Eye (tissue), 1 donor: ENCODE results near the gene C1QBP.
"Not testable (repeated sequence)": the region's sequence is repeated elsewhere in the genome, so short reads cannot be mapped to it uniquely, and the experiment has no call there.

Experiments used
- DNase-seq: peaks from one replicate; pipeline ENCODE4 v3.0.0-alpha.2; 2015

C1QBP gene, protein sequence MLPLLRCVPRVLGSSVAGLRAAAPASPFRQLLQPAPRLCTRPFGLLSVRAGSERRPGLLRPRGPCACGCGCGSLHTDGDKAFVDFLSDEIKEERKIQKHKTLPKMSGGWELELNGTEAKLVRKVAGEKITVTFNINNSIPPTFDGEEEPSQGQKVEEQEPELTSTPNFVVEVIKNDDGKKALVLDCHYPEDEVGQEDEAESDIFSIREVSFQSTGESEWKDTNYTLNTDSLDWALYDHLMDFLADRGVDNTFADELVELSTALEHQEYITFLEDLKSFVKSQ

DNA sequence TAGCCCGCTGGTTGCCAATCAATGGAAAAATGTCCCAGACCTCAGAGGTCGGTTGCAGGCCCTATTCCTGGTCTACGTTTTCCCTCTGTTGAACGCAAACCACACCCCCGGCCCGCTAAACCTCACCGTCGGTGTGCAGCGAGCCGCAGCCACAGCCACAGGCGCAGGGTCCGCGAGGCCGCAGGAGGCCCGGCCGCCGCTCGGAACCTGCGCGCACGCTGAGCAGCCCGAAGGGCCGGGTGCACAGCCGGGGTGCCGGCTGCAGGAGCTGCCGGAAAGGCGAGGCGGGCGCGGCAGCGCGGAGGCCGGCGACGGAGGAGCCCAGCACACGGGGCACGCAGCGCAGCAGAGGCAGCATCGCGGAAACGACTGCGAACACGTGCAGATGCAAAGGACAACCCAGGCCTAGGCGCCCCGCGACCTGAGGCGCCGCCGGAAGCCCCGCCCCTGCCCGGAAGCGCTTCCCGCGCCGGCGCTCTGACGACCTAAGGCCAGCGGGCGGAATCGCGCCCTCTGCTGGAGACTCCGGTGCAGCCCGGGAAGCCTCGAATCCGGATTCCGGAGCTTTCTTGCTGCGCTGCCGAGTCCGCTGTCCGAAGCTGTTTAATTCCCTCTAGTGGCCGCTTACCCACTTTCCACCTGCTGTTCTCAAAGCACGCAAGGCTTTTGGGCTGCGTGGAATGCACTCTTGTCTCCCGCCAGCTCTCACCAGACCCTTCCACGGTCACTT is at the start of gene C1QBP:
Gene C1QBP, minus strand, starts transcription at position 440 of the 730 bp plus-strand sequence. Its CDS starts 82 bp downstream, at position 358.
- peak; percentile 98 for DNase-seq

DNA sequence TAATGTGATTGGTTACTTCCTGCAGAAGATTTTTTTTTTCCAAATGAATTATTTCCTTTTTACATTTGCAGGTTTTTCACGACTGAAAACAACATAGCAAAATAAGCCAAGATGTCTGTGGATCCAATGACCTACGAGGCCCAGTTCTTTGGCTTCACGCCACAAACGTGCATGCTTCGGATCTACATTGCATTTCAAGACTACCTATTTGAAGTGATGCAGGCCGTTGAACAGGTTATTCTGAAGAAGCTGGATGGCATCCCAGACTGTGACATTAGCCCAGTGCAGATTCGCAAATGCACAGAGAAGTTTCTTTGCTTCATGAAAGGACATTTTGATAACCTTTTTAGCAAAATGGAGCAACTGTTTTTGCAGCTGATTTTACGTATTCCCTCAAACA is 49.8 kb upstream of the C1QBP start:
- no peak for DNase-seq

DNA sequence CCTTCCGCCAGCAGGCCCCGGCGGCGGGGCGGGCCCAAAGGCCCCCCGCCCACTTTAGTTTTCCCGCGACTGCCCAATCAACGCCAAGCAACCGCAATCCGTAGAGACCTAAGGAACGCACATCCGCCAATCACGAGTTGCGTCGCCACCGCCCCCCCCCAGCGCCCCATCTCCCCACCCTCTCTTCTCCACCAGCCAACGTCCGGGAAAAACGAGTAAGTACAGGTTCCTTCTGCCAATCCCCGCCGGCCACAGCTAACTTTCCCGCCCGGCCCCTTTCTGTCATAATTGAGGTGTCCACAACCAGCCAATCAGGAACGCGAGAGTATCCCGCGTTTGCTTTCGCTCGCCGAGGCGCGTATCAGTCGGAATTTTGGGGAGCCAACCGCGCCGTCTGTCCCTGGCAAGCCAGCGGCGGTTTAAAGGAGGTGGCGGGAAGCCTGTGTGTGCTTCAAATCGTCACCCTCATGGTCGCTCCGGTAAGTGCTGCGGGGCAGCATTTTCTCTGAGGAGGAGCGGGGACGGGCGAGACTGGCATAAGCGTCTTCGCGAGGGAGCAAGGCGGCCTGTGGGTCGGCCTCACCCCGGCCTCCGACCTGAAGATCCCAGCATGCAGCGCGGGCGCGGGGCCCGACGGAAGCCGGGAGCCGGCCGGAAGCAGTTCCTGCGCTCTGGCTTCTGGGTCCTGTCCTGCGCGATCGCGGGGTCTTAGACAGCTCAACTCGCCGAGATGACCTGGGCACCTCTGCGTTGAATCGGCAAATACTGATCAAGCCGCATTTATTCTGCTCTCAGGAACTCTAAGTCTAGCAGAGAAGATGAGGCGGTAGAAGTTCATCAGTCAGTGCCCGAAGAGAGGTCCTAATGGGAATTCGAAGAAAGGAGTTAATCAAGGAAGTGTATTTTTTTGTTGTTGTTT is 47.5 kb upstream of the C1QBP start, which contains the start of gene MIS12:
Gene MIS12, plus strand, starts transcription at position 361 of the 919 bp plus-strand sequence. CDS start 2,297 bp downstream, outside the sequence.
- DNase-seq = peak; percentile 99

DNA sequence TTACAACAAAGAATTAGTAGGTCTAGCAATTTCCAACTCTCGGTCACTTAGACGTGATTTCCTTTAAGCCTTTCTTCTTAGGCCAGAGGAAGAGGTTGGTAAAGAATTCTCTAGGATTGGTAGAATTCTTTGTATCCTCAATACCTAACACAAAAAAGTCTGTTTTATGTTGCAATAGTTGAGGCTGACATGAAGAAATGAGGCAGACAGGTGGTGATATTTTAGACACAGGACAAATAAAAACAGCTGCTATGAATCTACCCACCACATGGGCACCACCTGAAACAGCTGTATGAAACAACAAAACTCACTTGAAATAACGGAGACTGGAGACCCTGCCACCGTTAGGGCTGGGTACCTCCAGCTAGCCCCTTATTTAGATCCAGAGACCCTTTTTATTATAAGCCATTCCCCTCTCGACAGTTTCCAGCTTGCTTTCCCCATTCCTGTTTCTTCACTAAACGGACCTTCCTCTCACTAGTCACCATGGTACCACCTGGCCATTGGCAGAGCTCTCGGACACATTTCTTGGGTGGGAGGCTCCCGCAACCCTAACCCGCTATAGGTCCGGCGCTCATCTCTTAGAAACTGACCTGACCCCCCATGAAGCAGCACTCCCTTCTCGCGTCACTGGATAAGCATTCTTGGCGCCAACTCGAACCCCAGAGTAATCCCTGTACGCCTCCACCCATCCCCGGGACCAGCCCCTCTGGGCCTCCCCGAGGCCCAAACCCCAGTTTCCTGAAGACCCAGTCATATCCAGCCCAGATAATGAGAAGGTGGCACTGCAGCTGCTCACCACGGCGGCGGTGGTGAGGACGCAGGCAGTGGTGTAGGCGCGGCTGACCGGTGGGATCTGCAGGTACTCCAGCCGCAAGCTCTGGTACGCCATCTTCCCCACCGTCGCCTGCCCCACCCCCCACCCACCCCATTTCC is 46.6 kb upstream of the C1QBP start, which contains the start of gene DERL2:
Gene DERL2, minus strand, starts transcription at position 909 of the 936 bp plus-strand sequence. Its CDS starts 17 bp downstream, at position 892.
- no peak for DNase-seq

DNA sequence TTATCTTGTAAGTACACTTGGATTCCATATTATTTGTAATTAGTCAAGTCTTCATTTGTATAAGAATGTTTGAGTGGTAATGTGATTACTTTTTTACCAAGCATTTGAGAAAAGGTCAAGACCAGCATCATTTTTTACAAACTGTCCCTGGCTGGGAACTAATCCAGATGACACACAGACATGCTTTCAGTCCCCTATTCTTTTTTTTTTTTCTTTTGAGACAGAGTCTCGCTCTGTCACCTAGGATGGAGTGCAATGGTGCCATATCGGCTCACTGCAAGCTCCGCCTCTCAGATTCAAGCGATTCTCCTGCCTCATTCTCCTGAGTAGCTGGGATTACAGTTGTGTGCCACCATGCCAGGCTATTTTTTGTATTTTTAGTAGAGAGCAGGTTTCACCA is 42.5 kb upstream of the C1QBP start:
- no peak for DNase-seq

DNA sequence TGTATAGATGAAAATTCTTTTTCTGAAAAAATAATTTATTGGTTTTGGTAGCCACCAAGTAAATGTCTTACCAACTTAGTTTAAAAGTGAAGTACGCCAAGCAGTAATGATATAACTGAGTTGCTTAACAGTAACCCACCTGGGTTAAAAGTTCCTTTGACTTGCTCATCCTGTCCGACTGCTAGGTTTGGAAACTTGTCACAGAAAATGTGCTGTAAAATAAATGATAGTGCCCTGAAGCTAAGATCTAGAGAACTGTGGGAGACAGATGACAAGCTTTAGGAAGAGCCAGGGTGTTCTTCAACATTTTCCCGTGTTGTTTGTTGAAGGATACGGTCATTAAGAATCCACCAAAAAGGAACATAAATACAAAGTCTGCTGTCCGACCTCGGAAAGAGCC is 42.0 kb upstream of the C1QBP start:
- DNase-seq = no peak

DNA sequence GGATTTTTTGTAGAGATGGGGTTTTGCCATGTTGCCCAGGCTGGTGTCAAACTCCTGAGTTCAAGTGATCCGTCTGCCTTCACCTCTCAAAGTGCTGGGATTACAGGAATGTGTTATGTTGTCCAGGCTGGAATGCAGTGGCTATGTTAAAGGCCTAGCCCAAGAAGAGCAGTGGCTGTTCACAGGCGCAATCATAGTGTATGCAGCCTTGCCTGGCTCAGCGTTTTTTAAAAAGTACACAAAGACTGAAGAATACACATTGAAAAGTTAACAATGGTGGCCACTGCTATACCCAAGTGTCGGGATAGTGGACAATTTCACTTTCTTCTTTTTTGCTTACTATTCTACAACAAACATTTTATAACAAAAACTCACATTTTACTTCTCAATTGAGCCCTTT is 40.0 kb upstream of the C1QBP start:
- no peak for DNase-seq

DNA sequence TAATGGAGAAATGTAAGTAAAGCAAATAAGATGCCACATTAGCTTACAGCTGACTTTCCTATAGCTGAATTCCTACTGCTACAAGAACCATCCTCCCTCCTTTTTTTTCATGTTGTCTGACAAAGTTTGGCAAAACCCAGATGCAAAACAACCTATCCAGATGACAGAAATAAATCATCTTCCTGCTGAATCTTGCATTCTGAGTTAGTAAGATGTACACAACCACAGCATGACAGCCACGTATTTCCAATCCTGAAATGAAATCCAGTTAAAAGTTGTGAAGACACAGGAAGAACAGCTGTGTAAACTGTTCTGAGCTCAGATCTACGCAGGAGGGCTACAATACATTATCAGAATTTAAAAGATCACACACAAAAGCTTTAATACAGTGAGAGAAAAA is 35.0 kb upstream of the C1QBP start:
- no peak for DNase-seq

DNA sequence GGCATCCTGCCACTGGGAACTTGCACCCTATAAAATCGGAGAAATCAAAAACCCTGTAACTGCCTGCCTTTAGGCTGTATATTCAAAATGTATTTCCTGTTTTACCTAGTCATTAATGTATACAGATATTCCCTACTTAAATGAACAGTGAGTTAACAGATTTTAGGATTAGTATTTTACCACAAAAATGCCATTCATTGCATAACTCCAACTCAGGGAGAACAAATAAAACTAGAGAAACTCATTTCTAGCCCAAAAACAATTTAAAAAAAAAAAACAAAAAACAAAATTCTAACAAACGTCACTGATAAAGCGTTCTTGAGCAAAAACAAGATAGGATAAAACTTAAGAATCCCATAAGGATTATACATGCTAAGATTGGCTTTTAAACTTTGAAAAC is 33.6 kb upstream of the C1QBP start:
- DNase-seq = no peak

DNA sequence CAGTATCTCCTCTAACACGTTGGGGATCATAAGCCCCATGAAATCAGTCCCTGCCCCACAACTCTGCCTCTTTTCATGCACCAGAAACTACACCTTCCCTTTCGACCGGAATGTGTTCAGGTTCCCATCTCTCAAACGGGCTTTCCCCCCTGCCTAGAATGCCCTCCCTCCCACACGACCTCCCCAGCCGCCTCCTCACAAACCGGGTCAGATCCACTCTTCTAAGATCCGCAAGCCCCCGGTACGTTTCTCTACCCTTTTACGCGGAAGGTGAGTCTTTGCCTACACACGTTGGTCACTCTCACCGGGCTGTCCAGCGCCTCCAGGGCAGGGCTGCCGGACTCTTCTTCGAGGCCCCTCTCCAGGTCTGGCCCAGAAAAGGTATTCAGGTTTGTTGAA is 29.1 kb upstream of the C1QBP start:
- DNase-seq = no peak

DNA sequence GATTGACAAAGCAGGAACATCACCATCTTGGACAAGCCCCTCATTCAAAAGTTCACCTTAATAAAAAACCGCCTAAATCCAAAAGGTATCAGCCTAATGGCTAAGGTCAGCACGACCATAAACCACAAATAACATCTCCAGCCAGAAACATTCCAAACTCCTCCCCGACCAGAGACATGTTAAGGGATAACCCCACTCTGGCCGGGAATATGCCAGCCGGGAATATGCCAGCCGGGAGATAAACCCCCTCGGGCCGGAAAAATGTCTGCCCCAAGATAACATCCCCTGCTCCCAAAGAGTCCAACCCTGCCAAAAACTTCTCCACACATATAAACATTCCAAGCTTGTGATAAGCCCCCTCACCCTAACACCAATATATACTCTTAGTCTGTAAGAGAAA is 28.5 kb upstream of the C1QBP start:
- DNase-seq = no peak

DNA sequence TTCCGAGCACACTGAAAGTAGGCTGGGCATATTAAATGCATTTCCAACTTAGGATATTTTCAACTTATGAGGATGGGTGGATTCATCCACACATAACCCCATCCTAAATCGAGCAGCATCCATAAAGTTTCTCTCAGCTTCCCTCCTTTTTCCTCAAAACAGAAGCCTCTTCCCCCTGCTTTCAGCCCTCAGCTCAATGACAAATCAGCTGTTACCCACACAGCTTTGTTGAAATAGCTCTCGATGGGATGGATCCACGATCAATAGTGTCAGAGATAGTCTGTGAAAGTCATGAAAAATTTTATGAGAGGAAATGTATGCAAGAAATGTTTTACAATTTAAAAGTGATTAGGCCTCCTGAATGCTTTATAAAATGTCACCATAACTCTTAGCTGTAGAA is 27.3 kb upstream of the C1QBP start:
- DNase-seq = no peak

DNA sequence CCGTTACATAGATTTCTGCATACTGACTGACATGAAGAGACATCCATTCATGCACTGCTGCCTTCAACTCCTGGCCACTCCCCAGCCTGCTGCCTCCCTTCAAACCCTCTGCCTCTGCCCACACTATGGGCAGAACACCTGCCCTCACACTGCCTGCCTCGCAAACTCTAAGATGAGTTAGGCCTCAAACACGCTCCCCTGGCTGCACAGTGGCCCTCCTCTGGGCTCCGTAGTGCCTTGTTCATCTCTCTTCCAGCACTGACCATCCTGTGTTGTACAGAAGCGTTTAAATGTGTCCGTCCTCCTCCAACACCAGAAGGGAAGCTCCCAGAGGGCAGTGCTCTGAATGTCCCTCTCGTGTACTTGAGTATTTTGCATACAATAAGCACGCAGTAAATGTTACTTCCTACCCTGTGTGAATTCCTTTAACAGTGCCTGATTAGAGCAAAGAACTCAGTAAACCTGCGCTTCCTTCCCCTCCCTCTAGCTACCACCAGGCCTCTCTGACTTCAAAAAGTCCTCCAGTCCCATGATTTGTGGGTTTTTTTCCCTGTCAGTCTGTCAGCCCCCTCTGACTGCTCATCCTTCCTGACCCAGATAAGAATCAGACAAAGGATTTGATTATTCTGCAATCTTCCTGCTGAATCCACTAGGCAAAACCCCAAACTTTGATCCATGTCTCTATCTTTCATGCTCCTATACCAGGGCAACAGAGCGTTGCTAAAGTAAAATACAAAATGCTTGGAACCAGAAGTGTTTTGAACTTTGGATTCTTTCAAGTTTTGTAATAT is 26.0 kb upstream of the C1QBP start:
- no peak for DNase-seq

DNA sequence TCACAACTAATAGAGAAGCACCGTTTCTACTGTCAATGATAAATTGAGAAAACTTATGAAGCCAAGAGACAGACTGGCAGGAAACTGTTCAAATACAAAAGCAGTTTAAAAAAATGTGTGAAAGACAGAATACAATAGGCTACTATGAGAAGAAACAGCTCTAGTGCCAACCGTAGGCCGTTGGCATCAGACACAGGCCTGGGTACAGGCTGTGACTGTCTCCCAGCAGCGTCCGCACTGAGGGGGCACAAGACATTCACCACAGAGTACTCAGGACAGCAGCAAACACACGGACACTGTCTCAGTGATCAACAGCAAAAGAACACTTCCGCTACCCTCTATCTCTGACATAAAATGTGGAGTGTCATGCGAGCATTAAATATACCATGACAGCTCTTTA is 7.8 kb upstream of the C1QBP start:
- no peak for DNase-seq

DNA sequence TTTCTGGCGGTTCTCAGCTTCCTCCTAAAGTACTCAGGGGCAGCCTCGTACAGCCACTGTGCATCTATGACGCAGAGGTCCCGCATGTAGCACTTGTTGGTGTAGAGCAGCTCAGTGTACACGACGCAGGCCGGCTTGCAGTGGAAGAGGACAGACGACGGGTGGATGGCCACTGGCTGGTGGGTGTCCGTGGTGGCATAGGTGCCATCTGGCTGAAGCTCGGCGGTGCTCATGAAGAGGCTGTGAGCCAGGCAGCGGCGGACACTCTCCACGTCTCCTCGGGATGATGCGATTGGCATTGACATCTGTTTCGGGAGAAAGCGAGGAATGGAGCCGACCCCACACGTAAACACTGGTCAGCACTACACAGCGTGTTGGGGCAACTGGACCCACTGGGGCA is 5.3 kb upstream of the C1QBP start:
- no peak for DNase-seq

DNA sequence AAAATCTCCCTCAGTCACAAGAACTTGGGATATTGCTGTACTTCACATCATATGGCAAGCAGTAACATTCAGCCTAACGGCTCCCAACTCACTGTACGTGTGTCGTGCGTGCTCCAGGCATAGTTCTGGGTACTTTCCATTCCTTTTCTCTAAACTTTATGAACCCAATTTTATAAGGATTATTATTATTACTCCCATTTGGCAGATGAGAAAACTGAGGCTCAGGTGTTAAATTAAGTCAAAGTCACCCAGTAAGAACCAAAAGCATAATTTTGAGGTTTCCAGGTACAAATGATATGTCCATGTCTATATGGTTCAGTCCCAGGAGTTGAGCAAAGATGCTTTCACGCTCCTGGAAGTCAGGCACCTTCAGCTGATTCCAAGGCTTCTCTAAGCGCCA is 4.8 kb upstream of the C1QBP start:
- DNase-seq = no peak

DNA sequence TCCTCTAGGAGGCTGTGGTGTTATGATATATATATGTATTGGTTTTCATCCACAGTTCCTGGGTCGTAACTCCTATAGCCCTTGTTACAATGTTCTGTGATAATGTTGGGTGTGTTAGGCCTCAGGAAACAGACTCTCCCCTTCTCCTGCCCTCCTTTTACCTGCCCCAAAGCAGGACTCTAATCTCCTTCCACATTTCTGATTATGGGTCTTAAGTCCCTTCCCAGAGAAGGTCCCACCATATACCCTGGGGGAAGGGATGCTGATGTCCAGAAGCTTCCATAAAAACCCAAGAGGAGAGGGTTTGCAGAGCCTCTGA is 450 bp upstream of the C1QBP start:
- no peak for DNase-seq

DNA sequence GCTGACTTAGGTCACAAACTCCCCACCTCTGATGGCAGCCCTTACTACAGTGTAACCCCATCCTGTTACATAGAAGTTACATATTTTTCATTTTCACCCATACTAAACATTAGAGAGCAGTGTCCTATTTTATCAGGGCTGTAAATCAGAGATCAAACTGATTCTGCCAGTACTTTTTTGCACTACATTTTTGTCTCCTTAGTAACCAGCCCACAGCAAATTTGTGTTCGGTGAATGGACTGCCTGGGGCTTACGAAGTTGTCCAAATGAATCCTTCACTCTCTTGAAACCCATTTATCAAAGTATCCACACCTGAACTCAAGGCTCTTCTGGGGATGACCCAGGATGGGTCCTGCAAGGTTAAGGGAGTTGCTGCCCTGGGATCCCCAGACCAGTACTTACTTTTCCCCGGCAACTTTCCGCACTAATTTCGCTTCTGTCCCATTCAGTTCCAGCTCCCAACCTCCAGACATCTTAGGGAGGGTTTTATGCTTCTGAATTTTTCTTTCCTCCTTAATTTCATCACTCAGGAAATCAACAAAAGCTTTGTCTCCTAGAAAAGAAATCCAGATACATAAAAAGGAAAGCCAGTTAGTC is 1.1 kb downstream of the C1QBP start:
- DNase-seq = no peak

DNA sequence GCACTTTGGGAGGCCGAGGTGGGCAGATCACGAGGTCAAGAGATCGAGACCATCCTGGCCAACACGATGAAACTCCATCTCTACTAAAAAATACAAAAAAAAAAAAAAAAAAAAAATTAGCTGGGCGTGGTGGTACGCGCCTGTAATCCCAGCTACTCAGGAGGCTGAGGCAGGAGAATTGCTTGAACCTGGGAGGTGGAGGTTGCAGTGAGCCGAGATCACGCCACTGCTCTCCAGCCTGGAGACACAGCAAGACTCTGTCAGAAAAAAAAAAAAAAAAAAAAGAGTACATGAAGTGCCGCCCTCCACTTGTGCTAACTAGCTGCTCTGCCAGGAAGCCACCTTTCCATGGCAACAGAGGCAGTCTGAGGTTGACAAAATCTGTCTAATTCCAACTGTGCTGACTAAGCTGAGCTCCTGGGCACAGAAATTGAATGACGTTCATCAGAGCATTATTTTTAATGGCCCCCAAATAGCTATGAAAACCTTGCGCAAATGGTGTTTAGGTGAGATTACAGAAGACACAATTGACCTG is 3.1 kb downstream of the C1QBP start:
- not testable (repeated sequence) for DNase-seq

DNA sequence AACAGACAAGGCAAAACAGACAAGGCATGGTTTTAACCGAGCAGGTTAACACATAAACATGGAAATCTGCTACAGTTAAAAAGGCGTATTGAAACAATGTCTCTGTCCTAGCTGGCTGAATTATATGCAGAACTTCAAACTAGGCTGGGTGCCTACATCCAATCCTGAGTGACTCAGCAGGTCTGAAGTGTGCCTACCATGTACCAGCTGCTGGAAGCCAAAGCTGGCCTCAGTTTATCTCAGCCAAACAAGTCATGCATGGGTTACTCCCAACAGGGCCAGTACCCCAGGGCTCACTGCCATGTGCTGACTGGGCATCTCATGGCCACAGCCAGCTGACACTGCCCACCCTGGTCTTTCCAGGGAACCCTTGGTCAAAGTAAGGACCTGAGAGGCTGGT is 4.0 kb downstream of the C1QBP start:
- DNase-seq = no peak
